H9 (cell line): ENCODE data around the gene ZNF609. TPM values are rescaled to one million over a fixed set of nuclear protein-coding genes. Genes with fewer than 3 reads are reported as not detected.

Experiments used
- DNase-seq: peaks from one replicate; pipeline ENCODE4 v3.0.0-alpha.2; 2017
- H2AFZ ChIP-seq: one replicate; pipeline ENCODE4 v1.6.1; 2013; ENCODE audit warnings: mild to moderate bottlenecking, low read length, control low read depth, moderate library complexity
- H2AK5ac ChIP-seq: 2 replicates; pipeline ENCODE4 v1.6.1; 2013; ENCODE audit warnings: low read length, control low read depth, mixed read lengths; ENCODE audit not compliant: insufficient read length
- H2BK120ac ChIP-seq: one replicate; pipeline ENCODE4 v1.6.1; 2013; ENCODE audit warnings: low read depth, mild to moderate bottlenecking, low read length, control low read depth, inconsistent platforms; ENCODE audit not compliant: poor library complexity, severe bottlenecking
- H2BK12ac ChIP-seq: 2 replicates; pipeline ENCODE4 v1.6.1; 2013; ENCODE audit warnings: low read length, control low read depth, mixed read lengths, low read depth; ENCODE audit not compliant: insufficient read length
- H2BK15ac ChIP-seq: 2 replicates; pipeline ENCODE4 v1.6.1; 2013; ENCODE audit warnings: low read depth, low read length, control low read depth
- H2BK20ac ChIP-seq: one replicate; pipeline ENCODE4 v1.6.1; 2013; ENCODE audit warnings: low read depth, mild to moderate bottlenecking, low read length, control low read depth, inconsistent platforms; ENCODE audit not compliant: poor library complexity, severe bottlenecking
- H2BK5ac ChIP-seq: 2 replicates; pipeline ENCODE4 v1.6.1; 2013; ENCODE audit warnings: low read length, control low read depth, mixed read lengths; ENCODE audit not compliant: insufficient read length
- H3K14ac ChIP-seq: 2 replicates; pipeline ENCODE4 v1.6.1; 2013; ENCODE audit warnings: low read length, control low read depth; ENCODE audit not compliant: insufficient read depth
- H3K18ac ChIP-seq: 2 replicates; pipeline ENCODE4 v1.6.1; 2013; ENCODE audit warnings: low read depth, mild to moderate bottlenecking, mixed read lengths, low read length, control low read depth; ENCODE audit not compliant: insufficient read length
- H3K23ac ChIP-seq: 2 replicates; pipeline ENCODE4 v1.6.1; 2013; ENCODE audit warnings: low read length, control low read depth, mixed read lengths, low read depth; ENCODE audit not compliant: insufficient read length
- H3K23me2 ChIP-seq: 2 replicates; pipeline ENCODE4 v1.6.1; 2013; ENCODE audit warnings: low read depth, mild to moderate bottlenecking, mixed read lengths, low read length, control low read depth; ENCODE audit not compliant: insufficient read length, poor library complexity, severe bottlenecking
- H3K27ac ChIP-seq: 2 replicates; pipeline ENCODE4 v1.5.1; 2013; ENCODE audit warnings: low read length, control low read depth, mixed read lengths, low read depth; ENCODE audit not compliant: insufficient read length
- H3K27me3 ChIP-seq: 2 replicates; pipeline ENCODE4 v1.6.1; 2013; ENCODE audit warnings: low read length, control low read depth, inconsistent platforms; ENCODE audit not compliant: insufficient read depth
- H3K4ac ChIP-seq: 2 replicates; pipeline ENCODE4 v1.6.1; 2013; ENCODE audit warnings: low read depth, mild to moderate bottlenecking, control low read depth, inconsistent platforms, low read length, moderate library complexity
- H3K4me1 ChIP-seq: 2 replicates; pipeline ENCODE4 v1.6.1; 2013; ENCODE audit warnings: low read length, control low read depth, inconsistent platforms; ENCODE audit not compliant: insufficient read depth
- H3K4me2 ChIP-seq: 2 replicates; pipeline ENCODE4 v1.6.1; 2013; ENCODE audit warnings: low read length, control low read depth, mixed read lengths; ENCODE audit not compliant: insufficient read length, insufficient read depth
- H3K56ac ChIP-seq: 2 replicates; pipeline ENCODE4 v1.6.1; 2013; ENCODE audit warnings: low read depth, mild to moderate bottlenecking, mixed read lengths, low read length, control low read depth; ENCODE audit not compliant: insufficient read length
- H3K79me1 ChIP-seq: 2 replicates; pipeline ENCODE4 v1.6.1; 2013; ENCODE audit warnings: low read depth, mild to moderate bottlenecking, moderate library complexity, low read length, control low read depth, inconsistent platforms; ENCODE audit not compliant: insufficient read depth, poor library complexity, severe bottlenecking
- H3K79me2 ChIP-seq: 2 replicates; pipeline ENCODE4 v1.6.1; 2013; ENCODE audit warnings: low read length, control low read depth, inconsistent platforms; ENCODE audit not compliant: insufficient read depth
- H3K9ac ChIP-seq: 2 replicates; pipeline ENCODE4 v1.6.1; 2013; ENCODE audit warnings: low read length, control low read depth, mixed read lengths; ENCODE audit not compliant: insufficient read length; ENCODE audit errors: extremely low read depth
- H3K9me3 ChIP-seq: one replicate; pipeline ENCODE4 v1.6.1; 2013; ENCODE audit warnings: low read depth, low read length, inconsistent platforms; ENCODE audit not compliant: control insufficient read depth
- H3T11ph ChIP-seq: one replicate; pipeline ENCODE4 v1.6.1; 2013; ENCODE audit warnings: mild to moderate bottlenecking, low read length, control low read depth, inconsistent platforms
- H4K20me1 ChIP-seq: one replicate; pipeline ENCODE4 v1.6.1; 2013; ENCODE audit not compliant: control insufficient read depth, insufficient read length, insufficient read depth
- H4K5ac ChIP-seq: 2 replicates; pipeline ENCODE4 v1.6.1; 2013; ENCODE audit warnings: low read depth, mild to moderate bottlenecking, mixed read lengths, low read length, control low read depth; ENCODE audit not compliant: insufficient read length
- H4K8ac ChIP-seq: replicated peaks from 2 replicates; pipeline ENCODE4 v1.6.1; 2013; ENCODE audit warnings: low read length, control low read depth, mixed read lengths, low read depth; ENCODE audit not compliant: insufficient read length
- H4K91ac ChIP-seq: 2 replicates; pipeline ENCODE4 v1.6.1; 2013; ENCODE audit warnings: low read depth, mild to moderate bottlenecking, moderate library complexity, mixed read lengths, low read length, control low read depth; ENCODE audit not compliant: insufficient read length
- H3K27ac Mint-ChIP-seq, 3 experiments: 2 replicates in 2 of 3; 3 replicates in 1 of 3; pipeline ENCODE4 v1.8.0; 2020 to 2021; ENCODE audit warnings: mixed read lengths in 3 of 3, mild to moderate bottlenecking in 1 of 3, moderate library complexity in 1 of 3
- H3K27me3 Mint-ChIP-seq: 2 replicates; pipeline ENCODE4 v1.8.0; 2021; ENCODE audit warnings: low read depth, mild to moderate bottlenecking, moderate library complexity, mixed read lengths
- H3K36me3 Mint-ChIP-seq, 3 experiments: 2 replicates in 2 of 3; 3 replicates in 1 of 3; pipeline ENCODE4 v1.8.0; 2020 to 2021; ENCODE audit warnings: low read depth in 3 of 3, mixed read lengths in 3 of 3; ENCODE audit not compliant: insufficient read depth in 1 of 3
- H3K4me1 Mint-ChIP-seq, 2 experiments: 2 replicates each; pipeline ENCODE4 v1.8.0; 2020; ENCODE audit warnings: mixed read lengths in 2 of 2
- H3K4me3 Mint-ChIP-seq, 2 experiments: 2 replicates in 1 of 2; 3 replicates in 1 of 2; pipeline ENCODE4 v1.8.0; 2020 to 2021; ENCODE audit warnings: mild to moderate bottlenecking in 2 of 2, mixed read lengths in 2 of 2, moderate library complexity in 1 of 2
- H3K9me3 Mint-ChIP-seq, 2 experiments: 2 replicates in 1 of 2; 3 replicates in 1 of 2; pipeline ENCODE4 v1.8.0; 2020; ENCODE audit warnings: mild to moderate bottlenecking in 2 of 2, mixed read lengths in 2 of 2, moderate library complexity in 1 of 2
- CTCF ChIP-seq: fragments of 200-600 bp; sonication (generic); conservative IDR thresholded peaks from 3 replicates; pipeline ENCODE4 v1.8.0; 2021; ENCODE audit warnings: antibody characterized with exemption, mild to moderate bottlenecking
- WGBS: extraction: QIAGEN DNeasy Blood & Tissue Kit; methylation state at CpG from one replicate; pipeline ENCODE4 v1.1.7; 2013; ENCODE audit warnings: missing lambda C conversion rate, low lambda C conversion rate, mixed read lengths; ENCODE audit not compliant: insufficient read length; ENCODE audit errors: extremely low coverage; 5-methylcytosine and 5-hydroxymethylcytosine counted together
- total RNA-seq: library from RNA; stranded (reverse); gene quantifications from 2 replicates; pipeline ENCODE4 v1.2.1, GENCODE V29; 2021

ZNF609 gene
- total RNA-seq, 1 experiment from 2014 or later: 45.3 TPM

DNA sequence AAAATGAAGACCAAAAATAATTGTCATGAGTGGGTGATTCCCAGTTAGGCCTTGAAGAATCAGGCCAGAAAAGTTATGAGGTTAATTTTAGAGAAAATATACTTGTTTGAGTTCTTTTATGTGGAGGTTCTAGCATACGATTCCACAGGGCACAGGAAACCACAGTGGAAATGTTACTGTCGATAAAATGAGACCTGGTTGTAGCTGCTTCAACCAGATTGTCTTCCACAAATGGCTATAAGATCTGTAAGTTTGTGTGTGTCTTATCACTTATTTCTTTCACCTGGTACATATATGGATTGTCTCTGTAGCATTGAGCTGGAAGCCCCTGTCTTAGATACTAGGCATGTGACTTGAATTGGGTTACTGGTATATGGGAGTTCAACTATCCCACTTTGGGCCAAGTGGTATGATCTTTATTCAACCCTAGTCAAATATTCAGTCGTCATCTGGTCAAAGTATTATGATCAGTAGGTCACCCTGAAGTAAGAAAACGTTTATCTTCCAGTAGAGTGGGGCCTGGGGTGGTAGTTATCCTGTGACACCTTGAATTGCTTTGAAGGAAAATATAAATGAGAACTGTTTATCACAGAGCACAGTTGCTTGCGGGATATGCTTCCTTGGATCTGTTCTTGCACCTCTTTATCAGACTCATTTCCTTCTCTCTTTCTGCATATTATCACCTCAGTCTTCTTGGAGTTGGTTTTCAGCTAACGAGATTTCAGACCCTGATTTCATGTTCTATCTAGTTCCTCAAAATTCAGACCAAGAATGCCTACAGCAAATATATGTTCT lies 21.5 kb upstream of the ZNF609 start:
- Histone ChIP-seq H2BK120ac (no peak overlapping the region), H2BK12ac (no peak overlapping the region), H3K56ac (no peak overlapping the region), H4K8ac (no peak overlapping the region), H3K4ac (no peak overlapping the region), H3K23ac (no peak overlapping the region), H4K91ac (no peak overlapping the region), H3K27me3 (no peaks in the 10 kb centered on the region), H4K20me1 (no peaks in the 10 kb centered on the region), H3K4me2 (no peak overlapping the region), H3K9ac (no peak overlapping the region), H3K4me1 (no peaks in the 10 kb centered on the region), H4K5ac (no peak overlapping the region), H2BK15ac (no peak overlapping the region), H3K27ac (no peak overlapping the region), H3T11ph (no peak overlapping the region), H3K23me2 (no peaks in the 10 kb centered on the region), H3K9me3 (no peaks in the 10 kb centered on the region), H2BK20ac (no peak overlapping the region), H2AK5ac (no peak overlapping the region), H2BK5ac (no peak overlapping the region), H3K79me2 (no peaks in the 10 kb centered on the region), H2AFZ (no peak overlapping the region), H3K79me1 (no peaks in the 10 kb centered on the region), H3K14ac (no peak overlapping the region), H3K18ac (no peak overlapping the region)
- no peak overlapping the region for H3K27ac Mint-ChIP-seq
- no peak overlapping the region; a peak in 1 of 5 replicates for H3K4me3 Mint-ChIP-seq
- H3K36me3 Mint-ChIP-seq: no peaks in the 10 kb centered on the region; a peak in 1 of 7 replicates
- no peaks in the 10 kb centered on the region for H3K27me3 Mint-ChIP-seq
- H3K9me3 Mint-ChIP-seq: no peaks in the 10 kb centered on the region
- H3K4me1 Mint-ChIP-seq: no peaks in the 10 kb centered on the region
- TF ChIP-seq CTCF: no peak
- WGBS: no CpG with 5 or more reads among the region's 6 CpGs
- no peak for DNase-seq
